Ascending aorta (tissue), 2 donors: Measurements from ENCODE around the gene KTI12. TPM values are rescaled to one million over a fixed set of nuclear protein-coding genes. Genes with fewer than 3 reads are reported as not detected.
"Not testable (repeated sequence)": the region's sequence is repeated elsewhere in the genome, so short reads cannot be mapped to it uniquely, and the experiment has no call there.

Source experiments
- DNase-seq, 2 donors: peaks; one replicate each; pipeline ENCODE4 v3.0.0-alpha.2; 2019; ENCODE audit warnings: low spot score in 2 of 2
- H3K27ac ChIP-seq, 2 donors: fragments of 200-600 bp; sonication (generic); one replicate each; pipeline ENCODE4 v1.5.1; 2016 to 2017; ENCODE audit warnings: mild to moderate bottlenecking in 1 of 2
- H3K27me3 ChIP-seq: fragments of 200-600 bp; sonication (generic); one replicate; pipeline ENCODE4 v1.5.1; 2017
- H3K36me3 ChIP-seq, 2 donors: fragments of 200-600 bp; sonication (generic); one replicate each; pipeline ENCODE4 v1.5.1; 2016
- H3K4me1 ChIP-seq, 2 donors: fragments of 200-600 bp; sonication (generic); one replicate each; pipeline ENCODE4 v1.5.1; 2016 to 2017; ENCODE audit warnings: mild to moderate bottlenecking in 1 of 2
- H3K4me3 ChIP-seq, 2 donors: fragments of 200-600 bp; sonication (generic); one replicate each; pipeline ENCODE4 v1.5.1; 2016 to 2017; ENCODE audit warnings: mild to moderate bottlenecking in 1 of 2
- H3K9me3 ChIP-seq, 2 donors: fragments of 200-600 bp; sonication (generic); one replicate each; pipeline ENCODE4 v1.5.1; 2016
- CTCF ChIP-seq, 3 experiments: fragments of 200-600 bp in 2 of 3; fragments of 450-650 bp in 1 of 3; sonication (generic) in 2 of 3; IDR thresholded peaks; one replicate each; pipeline ENCODE4 v1.5.1; 2016 to 2019; ENCODE audit warnings: antibody characterized with exemption in 3 of 3, mild to moderate bottlenecking in 1 of 3, moderate library complexity in 1 of 3
- intact Hi-C: fragments of 100-400 bp; cut with DNase I; formaldehyde crosslinking; loops from one replicate; pipeline ENCODE4 v1.15.1; 2023
- total RNA-seq: library from RNA; depleted of rRNA; stranded (reverse); fragments of >200 nt; gene quantifications from one replicate; pipeline ENCODE4 v1.1.0, GENCODE V29; 2016

The KTI12 gene
- total RNA-seq, 1 donor from 2014 or later = 10.3 TPM

DNA sequence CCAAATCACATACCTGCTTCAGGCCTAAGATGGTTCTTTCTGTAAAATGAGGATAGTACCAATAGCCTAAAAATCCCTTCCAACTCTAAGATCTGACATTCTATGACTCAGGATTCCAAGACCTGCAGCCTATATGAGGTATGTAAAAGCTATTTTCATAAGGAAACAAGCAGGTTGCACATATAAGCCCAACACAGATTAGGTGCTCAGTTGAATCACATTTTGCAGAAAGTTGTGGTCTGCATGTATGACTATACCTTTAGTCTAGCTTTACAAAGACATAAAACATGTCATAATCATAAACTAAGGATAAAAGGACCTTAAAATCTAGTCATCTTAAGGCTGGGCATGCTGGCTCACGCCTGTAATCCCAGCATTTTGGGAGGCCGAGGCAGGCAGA is 7.3 kb downstream of the KTI12 start:
- DNase-seq = no peak
- Histone ChIP-seq H3K27me3 (no peaks in the 10 kb centered on the region), H3K4me3 (no peak overlapping the region), H3K27ac (no peak overlapping the region), H3K9me3 (no peaks in the 10 kb centered on the region), H3K36me3 (peaks cover 28 to 51% of the 10 kb centered on the region in 2 donors), H3K4me1 (peaks cover 0 to 4% of the 10 kb centered on the region in 2 donors)
- intact Hi-C loops = no loop called here
- no peak for TF ChIP-seq CTCF (IDR thresholded peaks at IDR 0.05)

GRCh38 chr1:52022133-52022532 is 11.5 kb downstream of the KTI12 start:
- no peak overlapping the region for H3K4me3 ChIP-seq
- DNase-seq = no peak
- no peak for TF ChIP-seq CTCF (IDR thresholded peaks at IDR 0.05)
- no peaks in the 10 kb centered on the region for H3K4me1 ChIP-seq
- intact Hi-C loops = no loop called here
- no peak overlapping the region for H3K27ac ChIP-seq
- peaks cover 34 to 65% of the 10 kb centered on the region in 2 donors for H3K36me3 ChIP-seq
- H3K27me3 ChIP-seq = no peaks in the 10 kb centered on the region
- no peaks in the 10 kb centered on the region for H3K9me3 ChIP-seq

GRCh38 chr1:52008071-52008809 is 25.4 kb downstream of the KTI12 start:
- DNase-seq = no peak
- no peaks in the 10 kb centered on the region for H3K27me3 ChIP-seq
- TF ChIP-seq CTCF (IDR thresholded peaks at IDR 0.05) = no peak
- intact Hi-C loops = no loop called here
- H3K4me1 ChIP-seq = peaks cover 0 to 3% of the 10 kb centered on the region in 2 donors
- H3K9me3 ChIP-seq = no peaks in the 10 kb centered on the region
- H3K4me3 ChIP-seq = no peak overlapping the region
- H3K36me3 ChIP-seq = no peaks in the 10 kb centered on the region
- H3K27ac ChIP-seq = no peak overlapping the region

DNA sequence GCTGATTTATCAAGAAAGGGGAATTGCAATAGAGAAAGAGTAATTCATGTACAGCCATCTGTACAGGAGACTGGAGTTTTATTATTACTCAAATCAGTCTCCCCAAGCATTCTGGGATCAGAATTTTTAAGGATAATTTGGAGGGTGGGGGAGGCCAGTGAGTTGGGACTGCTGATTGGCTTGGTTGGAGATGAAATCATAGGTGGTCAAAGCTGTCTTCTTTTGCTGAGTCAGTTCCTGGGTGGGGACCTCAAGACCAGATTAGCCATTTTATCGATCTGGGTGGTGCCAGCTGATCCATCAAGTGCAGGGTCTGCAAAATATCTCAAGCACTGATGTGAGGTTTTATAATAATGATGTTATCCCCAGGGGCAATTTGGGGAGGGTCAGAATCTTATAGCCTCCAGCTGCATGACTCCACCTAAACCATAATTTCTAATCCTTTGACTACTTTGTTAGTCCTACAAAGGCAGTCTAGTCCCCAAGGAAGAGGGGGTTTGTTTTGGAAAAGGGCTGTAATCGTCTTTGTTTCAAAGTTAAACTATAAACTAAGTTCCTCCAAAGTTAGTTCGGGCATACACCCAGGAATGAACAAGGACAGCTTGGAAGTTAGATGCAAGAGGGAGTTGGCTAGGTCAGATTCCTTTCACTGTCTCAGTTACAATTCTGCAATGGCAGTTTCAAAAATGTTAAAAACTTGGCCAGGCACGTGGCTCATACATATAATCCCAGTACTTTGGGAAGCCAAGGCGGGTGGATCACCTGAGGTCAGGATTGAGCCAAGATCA is 26.2 kb downstream of the KTI12 start:
- no peaks in the 10 kb centered on the region for H3K27me3 ChIP-seq
- no peaks in the 10 kb centered on the region for H3K36me3 ChIP-seq
- H3K4me1 ChIP-seq = peaks cover 0 to 3% of the 10 kb centered on the region in 2 donors
- no peak overlapping the region for H3K27ac ChIP-seq
- TF ChIP-seq CTCF (IDR thresholded peaks at IDR 0.05) = no peak
- no peaks in the 10 kb centered on the region for H3K9me3 ChIP-seq
- intact Hi-C loops = no loop called here
- no peak overlapping the region for H3K4me3 ChIP-seq
- no peak for DNase-seq

GRCh38 chr1:52006081-52006553 is 27.5 kb downstream of the KTI12 start:
- H3K9me3 ChIP-seq, intact Hi-C loops, H3K4me1 ChIP-seq, DNase-seq, H3K36me3 ChIP-seq, H3K4me3 ChIP-seq, H3K27me3 ChIP-seq: not testable (repeated sequence)
- H3K27ac ChIP-seq = peak overlapping the region in 1 of 2 donors; percentile 59

DNA sequence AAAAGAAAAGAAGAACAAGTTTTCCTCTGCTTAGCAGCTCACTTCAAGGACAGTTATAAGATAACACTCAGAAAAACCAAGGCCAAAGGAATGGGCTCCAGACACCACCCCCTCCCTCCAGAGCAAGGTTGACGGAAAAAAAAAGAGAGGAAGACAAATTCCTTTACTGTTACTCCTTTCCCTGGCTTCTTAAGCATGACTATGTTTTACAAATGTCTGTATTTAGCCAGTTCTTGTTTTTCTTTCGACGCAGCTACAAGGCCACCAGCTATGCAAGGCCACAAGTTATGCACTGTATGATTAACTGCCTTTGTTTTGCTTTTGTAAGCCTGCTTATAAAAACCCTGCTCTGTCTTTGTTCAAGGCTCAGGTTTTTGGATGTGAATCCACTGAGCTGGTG is 28.1 kb downstream of the KTI12 start:
- H3K27me3 ChIP-seq, H3K9me3 ChIP-seq, DNase-seq, intact Hi-C loops, H3K4me1 ChIP-seq, H3K36me3 ChIP-seq, H3K4me3 ChIP-seq: not testable (repeated sequence)
- peak overlapping the region in 1 of 2 donors; percentile 59 for H3K27ac ChIP-seq
